Body of pancreas (tissue), 4 donors: ENCODE data around the gene RASL12.

Experiments
- CTCF ChIP-seq, 7 experiments: fragments of 450-650 bp in 4 of 7; fragments of 200-600 bp in 3 of 7; sonication (generic) in 3 of 7; IDR thresholded peaks; one replicate each; pipeline ENCODE4 v1.5.1; 2016 to 2019; ENCODE audit warnings: antibody characterized with exemption in 7 of 7
- POLR2A ChIP-seq, 3 donors: fragments of 450-650 bp; IDR thresholded peaks; one replicate each; pipeline ENCODE4 v1.6.1; 2016; ENCODE audit warnings: antibody characterized with exemption in 3 of 3, mild to moderate bottlenecking in 2 of 3

DNA sequence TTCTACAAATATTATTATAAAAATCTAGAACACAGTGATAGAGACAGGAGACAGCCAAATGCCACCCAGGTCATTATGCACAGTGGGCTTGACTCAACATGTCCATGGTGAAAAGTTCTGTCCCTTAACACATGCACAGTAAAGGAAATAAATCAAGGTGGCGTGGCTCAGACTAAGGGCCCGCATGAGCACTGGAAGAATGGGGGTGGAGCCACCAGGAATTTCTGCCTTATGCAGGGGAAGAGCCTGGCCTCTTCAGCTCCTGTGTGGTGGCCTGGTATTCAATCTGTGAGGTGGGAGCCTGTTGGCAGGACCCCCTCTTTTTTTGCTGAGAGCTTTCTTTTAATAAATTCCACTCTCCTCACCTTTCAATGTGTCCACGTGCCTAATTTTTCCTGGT is 60.9 kb downstream of the RASL12 start:
- TF ChIP-seq CTCF (IDR thresholded peaks at IDR 0.05), result no peak
- TF ChIP-seq POLR2A (IDR thresholded peaks at IDR 0.05), result no peak
